ENCODE measurements around the gene KRT28.

The KRT28 gene

GRCh38 chr17:40793832-40794231 is 5.9 kb downstream of the KRT28 start:
- Histone ChIP-seq H2AFZ (no peak overlapping the region), H3K79me2 (no peaks in the 10 kb centered on the region), H3K9me3 (ENCODE audit: control insufficient read depth, low read length) (no peaks in the 10 kb centered on the region), H3K27ac (no peak overlapping the region), H3K4me2 (ENCODE audit: low read length) (no peak overlapping the region), H3K9ac (no peak overlapping the region), H3K27me3 (ENCODE audit: control insufficient read depth, insufficient read depth, low read length) (no peaks in the 10 kb centered on the region), H3K4me1 (no peaks in the 10 kb centered on the region), H3K4me3 (ENCODE audit: low read depth, low read length) (no peak overlapping the region), H3K36me3 (ENCODE audit: control insufficient read depth, insufficient read depth, low read length) (no peaks in the 10 kb centered on the region)
- no peak for TF ChIP-seq CTCF (IDR thresholded peaks at IDR 0.05)

GRCh38 chr17:40791787-40792436 is 7.8 kb downstream of the KRT28 start:
- H3K4me1 ChIP-seq = no peaks in the 10 kb centered on the region
- H3K4me2 ChIP-seq (ENCODE audit: low read length) = no peak overlapping the region
- no peak overlapping the region for H3K4me3 ChIP-seq (ENCODE audit: low read depth, low read length)
- H3K79me2 ChIP-seq = no peaks in the 10 kb centered on the region
- H3K9me3 ChIP-seq (ENCODE audit: control insufficient read depth, low read length) = no peaks in the 10 kb centered on the region
- H3K9ac ChIP-seq = no peak overlapping the region
- H3K27me3 ChIP-seq (ENCODE audit: control insufficient read depth, insufficient read depth, low read length) = no peaks in the 10 kb centered on the region
- H2AFZ ChIP-seq = peak overlapping the region; percentile 21
- no peaks in the 10 kb centered on the region for H3K36me3 ChIP-seq (ENCODE audit: control insufficient read depth, insufficient read depth, low read length)
- peak; percentile 75 for TF ChIP-seq CTCF (IDR thresholded peaks at IDR 0.05)
- no peak overlapping the region for H3K27ac ChIP-seq

GRCh38 chr17:40791111-40791510 is 8.6 kb downstream of the KRT28 start:
- H3K27ac ChIP-seq = no peak overlapping the region
- H3K79me2 ChIP-seq = no peaks in the 10 kb centered on the region
- no peak overlapping the region for H3K4me2 ChIP-seq (ENCODE audit: low read length)
- no peaks in the 10 kb centered on the region for H3K27me3 ChIP-seq (ENCODE audit: control insufficient read depth, insufficient read depth, low read length)
- H3K9ac ChIP-seq = no peak overlapping the region
- no peaks in the 10 kb centered on the region for H3K36me3 ChIP-seq (ENCODE audit: control insufficient read depth, insufficient read depth, low read length)
- H3K4me3 ChIP-seq (ENCODE audit: low read depth, low read length) = no peak overlapping the region
- no peak for TF ChIP-seq CTCF (IDR thresholded peaks at IDR 0.05)
- H2AFZ ChIP-seq = no peak overlapping the region
- no peaks in the 10 kb centered on the region for H3K9me3 ChIP-seq (ENCODE audit: control insufficient read depth, low read length)
- H3K4me1 ChIP-seq = no peaks in the 10 kb centered on the region

GRCh38 chr17:40782450-40782849 is 17.3 kb downstream of the KRT28 start, which contains the start of gene KRT27:
Gene KRT27 (minus strand): TSS chr17:40782550. CDS start chr17:40782493, 57 bp downstream.
- Histone ChIP-seq H3K27me3 (ENCODE audit: control insufficient read depth, insufficient read depth, low read length) (no peaks in the 10 kb centered on the region), H3K9me3 (ENCODE audit: control insufficient read depth, low read length) (no peaks in the 10 kb centered on the region), H3K4me3 (ENCODE audit: low read depth, low read length) (no peak within 1 kb of the TSS), H3K4me1 (no peaks in the 10 kb centered on the region), H2AFZ (no peak within 1 kb of the TSS), H3K4me2 (ENCODE audit: low read length) (no peak within 1 kb of the TSS), H3K79me2 (no peaks in the 10 kb centered on the region), H3K9ac (no peak within 1 kb of the TSS), H3K27ac (no peak within 1 kb of the TSS), H3K36me3 (ENCODE audit: control insufficient read depth, insufficient read depth, low read length) (no peaks in the 10 kb centered on the region)
- no peak for TF ChIP-seq CTCF (IDR thresholded peaks at IDR 0.05)
